GM13977 (cell line): ENCODE data around the gene PRDM1.

Source experiments
- DNase-seq: peaks from one replicate; pipeline ENCODE4 v3.0.0; 2012; ENCODE audit warnings: low spot score
- in situ Hi-C: fragments of 300-500 bp; cut with MboI; formaldehyde crosslinking; loops from one replicate; pipeline ENCODE4 v1.12.0; 2022; ENCODE audit warnings: low sequenced_read_pairs, low pct_unique_long_range_greater_than_20kb, mixed read lengths, inconsistent platforms; ENCODE audit not compliant: unreplicated experiment
- TF ChIP-seq, protein P1 (sequence below): IDR thresholded peaks from 2 replicates; pipeline ENCODE4 v1.5.1; 2012; ENCODE audit warnings: mild to moderate bottlenecking, control low read depth; ENCODE audit not compliant: insufficient read depth; ENCODE audit errors: extremely low read depth, missing control alignments

The PRDM1 gene

DNA sequence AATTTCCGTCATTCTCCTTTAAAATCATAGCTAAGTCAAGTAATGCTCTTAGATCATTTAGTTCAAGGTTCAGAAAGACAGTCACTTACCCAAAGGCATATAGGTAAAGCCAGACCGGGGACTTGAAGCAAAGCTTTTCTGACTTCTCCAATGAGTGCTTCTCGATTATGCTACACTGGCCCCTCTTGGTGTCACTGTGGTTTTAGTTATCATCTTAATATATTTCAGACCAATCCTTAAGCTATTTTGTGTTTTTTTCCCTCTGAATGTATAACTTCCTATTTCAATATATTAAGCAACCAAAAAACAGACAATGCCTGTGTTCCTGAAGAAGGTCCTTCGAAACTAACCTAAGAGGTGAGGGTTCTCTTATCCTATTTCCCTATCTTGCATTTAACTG is 3.9 kb downstream of the PRDM1 start:
- TF ChIP-seq, protein P1, sequence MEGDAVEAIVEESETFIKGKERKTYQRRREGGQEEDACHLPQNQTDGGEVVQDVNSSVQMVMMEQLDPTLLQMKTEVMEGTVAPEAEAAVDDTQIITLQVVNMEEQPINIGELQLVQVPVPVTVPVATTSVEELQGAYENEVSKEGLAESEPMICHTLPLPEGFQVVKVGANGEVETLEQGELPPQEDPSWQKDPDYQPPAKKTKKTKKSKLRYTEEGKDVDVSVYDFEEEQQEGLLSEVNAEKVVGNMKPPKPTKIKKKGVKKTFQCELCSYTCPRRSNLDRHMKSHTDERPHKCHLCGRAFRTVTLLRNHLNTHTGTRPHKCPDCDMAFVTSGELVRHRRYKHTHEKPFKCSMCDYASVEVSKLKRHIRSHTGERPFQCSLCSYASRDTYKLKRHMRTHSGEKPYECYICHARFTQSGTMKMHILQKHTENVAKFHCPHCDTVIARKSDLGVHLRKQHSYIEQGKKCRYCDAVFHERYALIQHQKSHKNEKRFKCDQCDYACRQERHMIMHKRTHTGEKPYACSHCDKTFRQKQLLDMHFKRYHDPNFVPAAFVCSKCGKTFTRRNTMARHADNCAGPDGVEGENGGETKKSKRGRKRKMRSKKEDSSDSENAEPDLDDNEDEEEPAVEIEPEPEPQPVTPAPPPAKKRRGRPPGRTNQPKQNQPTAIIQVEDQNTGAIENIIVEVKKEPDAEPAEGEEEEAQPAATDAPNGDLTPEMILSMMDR = peak; percentile 26
- in situ Hi-C loops = loop anchor here (10.0 to 25.0 kb wide), 4 partner anchors 95 to 603 kb away; no protein-coding TSS in a partner anchor
- no peak for DNase-seq

DNA sequence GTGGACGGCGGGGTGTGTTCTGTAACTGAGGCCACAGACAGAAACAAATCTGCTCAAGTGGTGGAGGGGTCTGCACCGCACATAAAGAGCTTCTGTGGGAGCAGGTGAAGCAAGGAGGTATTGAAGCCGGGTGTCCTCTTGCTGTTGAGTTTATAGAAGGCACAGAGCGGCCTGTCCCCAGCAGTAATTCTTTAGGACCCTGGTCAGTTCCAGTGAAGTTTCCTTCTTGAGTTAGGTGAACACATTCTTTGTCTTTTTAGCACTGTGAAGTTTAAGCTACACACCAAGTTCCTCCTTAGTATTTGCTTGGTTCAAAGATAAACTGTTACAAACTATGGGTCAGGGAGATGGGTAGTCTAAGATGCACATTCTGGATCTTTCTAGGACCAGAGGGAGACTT is 6.1 kb downstream of the PRDM1 start:
- DNase-seq = no peak
- in situ Hi-C loops = loop anchor here (10.0 to 25.0 kb wide), 4 partner anchors 93 to 605 kb away; no protein-coding TSS in a partner anchor
- TF ChIP-seq, protein P1 = no peak

DNA sequence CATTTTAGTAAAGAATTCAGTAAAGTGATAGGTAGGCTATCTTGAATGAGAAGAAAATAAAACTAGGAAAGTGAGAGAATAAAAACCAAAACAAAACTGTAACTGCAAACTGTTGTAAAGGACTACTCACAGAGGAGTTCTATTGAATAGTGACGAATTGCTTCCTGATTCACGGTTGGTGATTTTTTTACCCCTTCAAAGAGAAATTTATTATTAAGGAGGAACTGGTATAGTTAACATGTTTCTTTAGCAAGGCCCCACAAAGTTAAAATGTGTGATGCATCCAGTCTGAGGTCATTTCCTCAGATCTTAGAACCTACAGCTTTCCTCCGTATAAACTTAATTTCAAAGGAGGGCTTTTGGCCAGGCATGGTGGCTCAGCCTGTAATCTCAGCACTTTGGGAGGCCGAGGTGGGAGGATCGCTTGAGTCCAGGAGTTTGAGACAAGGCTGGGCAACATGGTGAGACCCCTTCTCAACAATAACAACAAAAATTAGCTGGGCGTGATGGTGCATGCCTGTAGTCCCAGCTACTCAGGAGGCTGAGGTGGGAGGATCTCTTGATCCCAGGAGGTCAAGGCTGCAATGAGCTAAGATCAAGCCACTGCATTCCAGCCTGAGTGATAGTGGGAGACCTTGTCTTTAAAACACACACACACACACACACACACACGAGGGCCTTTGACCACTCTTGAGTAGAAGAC is 8.3 kb downstream of the PRDM1 start:
- DNase-seq = no peak
- in situ Hi-C loops = loop anchor here (10.0 to 25.0 kb wide), 4 partner anchors 90 to 607 kb away; no protein-coding TSS in a partner anchor
- TF ChIP-seq, protein P1 = no peak

DNA sequence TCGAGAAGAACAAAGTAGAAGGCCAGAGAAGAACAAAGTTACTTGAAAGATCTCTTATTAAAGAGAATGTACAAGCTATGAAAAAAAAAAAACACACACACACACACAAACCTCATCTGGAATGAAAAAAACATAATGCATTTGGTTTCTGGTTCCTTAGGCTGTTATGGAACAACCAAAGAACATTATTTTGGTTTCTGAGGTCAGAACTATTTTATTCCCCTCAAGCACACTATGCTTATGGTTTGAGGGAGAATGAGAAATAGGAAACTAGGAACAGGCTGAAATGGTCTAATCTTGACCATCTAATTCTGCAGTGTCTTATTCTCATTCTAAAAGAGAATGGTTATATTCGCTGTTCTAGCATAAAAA is 8.8 kb downstream of the PRDM1 start:
- no peak for DNase-seq
- in situ Hi-C loops = loop anchor here (10.0 to 25.0 kb wide), 4 partner anchors 90 to 608 kb away; no protein-coding TSS in a partner anchor
- TF ChIP-seq, protein P1 = no peak

DNA sequence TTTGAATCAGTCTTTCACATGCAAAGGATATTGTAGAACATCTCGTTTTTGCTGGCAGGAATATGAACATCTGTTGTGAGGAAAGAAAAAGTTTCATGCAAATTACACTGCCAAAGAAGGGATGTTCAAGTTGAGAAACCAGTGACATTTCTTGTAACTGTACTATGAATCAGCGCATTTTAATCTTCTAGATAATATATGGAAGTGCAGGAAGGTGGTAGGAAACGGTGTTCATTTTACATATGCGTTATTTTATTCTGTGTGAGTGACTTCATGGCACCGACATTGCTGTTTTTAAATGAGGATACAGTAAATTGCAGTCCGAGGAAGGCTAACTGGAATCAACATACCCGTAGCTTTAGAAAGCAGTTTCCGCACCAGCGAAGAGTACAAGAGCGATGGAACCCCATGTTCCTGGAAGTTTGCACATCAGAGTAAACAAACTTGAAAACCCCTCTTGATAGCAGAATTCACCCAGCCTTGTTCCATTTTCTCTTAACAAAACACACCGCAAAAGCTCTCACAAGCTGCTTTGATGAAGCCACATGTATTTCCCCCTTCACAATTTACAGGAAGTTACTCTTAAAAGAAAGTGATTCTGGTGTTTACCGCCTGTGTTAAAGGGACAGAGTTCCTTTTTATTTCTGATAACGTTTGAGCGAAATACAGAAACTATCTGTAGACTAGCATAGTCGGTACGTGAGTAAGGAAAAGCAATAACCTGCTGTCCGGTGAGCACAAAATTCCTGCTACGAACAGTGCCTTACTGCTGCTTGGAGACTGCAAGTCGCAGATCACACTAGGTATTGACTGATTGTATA is 11.5 kb downstream of the PRDM1 start:
- TF ChIP-seq, protein P1 = no peak
- peak; percentile 46 for DNase-seq
- in situ Hi-C loops = loop anchor here (10.0 to 25.0 kb wide), 4 partner anchors 87 to 610 kb away; no protein-coding TSS in a partner anchor

DNA sequence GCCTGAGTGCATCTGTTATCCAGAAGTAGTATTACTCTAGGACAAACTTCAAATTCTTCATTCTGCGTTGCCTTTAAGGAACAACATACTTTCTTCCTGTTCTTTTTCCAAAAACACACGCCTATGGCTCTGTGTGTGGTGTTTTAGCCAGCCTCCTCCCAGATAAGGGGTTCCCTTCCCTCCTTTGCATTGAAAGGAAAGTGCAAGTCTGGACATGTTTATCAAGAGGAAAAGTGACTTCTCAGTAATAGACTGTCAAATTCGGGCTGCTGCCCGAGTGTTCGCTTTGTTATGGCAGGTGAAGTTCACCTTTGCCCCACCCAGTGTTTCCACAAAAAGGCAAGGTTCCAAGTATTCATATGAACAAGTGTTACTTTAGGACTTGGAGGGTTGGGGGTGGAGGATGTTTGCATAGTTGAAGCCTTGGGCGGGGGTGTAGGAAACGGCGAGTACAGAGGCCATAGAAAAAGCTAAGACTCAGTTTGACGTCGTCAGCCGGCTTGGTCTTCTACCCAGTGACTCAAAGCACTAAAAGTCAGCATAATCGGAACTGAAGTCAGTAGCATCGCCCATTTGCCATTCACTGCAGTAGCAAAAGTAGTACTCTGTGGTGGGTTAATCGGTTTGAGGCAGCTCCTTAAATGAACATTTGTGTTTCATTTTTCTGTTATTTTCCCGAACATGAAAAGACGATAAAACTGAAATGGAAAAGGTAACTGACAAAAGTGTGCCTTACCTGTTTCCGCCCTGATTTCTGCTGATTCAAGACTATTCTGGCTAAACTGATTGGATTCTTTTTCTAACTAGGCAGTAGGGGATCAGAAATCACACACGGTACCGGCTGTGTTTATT is 12.5 kb downstream of the PRDM1 start:
- in situ Hi-C loops = loop anchor here (10.0 to 25.0 kb wide), 4 partner anchors 86 to 611 kb away; no protein-coding TSS in a partner anchor
- DNase-seq = no peak
- TF ChIP-seq, protein P1 = no peak
